Keratinocyte (primary cell): Measurements from ENCODE around the gene SPAG9. TPM values are rescaled to one million over a fixed set of nuclear protein-coding genes. Genes with fewer than 3 reads are reported as not detected.

ENCODE experiments used
- DNase-seq: peaks from one replicate; pipeline ENCODE4 v3.0.0-alpha.2; 2011; ENCODE audit warnings: low read depth, missing footprints, low spot score
- FAIRE-seq: peaks from 2 replicates; lab custom pipeline; 2011; peaks lifted over from hg19 to GRCh38; lab: Jason Lieb, UNC
- H2AFZ ChIP-seq: 2 replicates; pipeline ENCODE4 v1.6.0; 2012; ENCODE audit warnings: low read length, control low read depth, inconsistent platforms; ENCODE audit not compliant: control insufficient read depth
- H3K27ac ChIP-seq: 2 replicates; pipeline ENCODE4 v1.5.1; 2011; ENCODE audit warnings: low read length; ENCODE audit not compliant: control insufficient read depth, insufficient read depth
- H3K27me3 ChIP-seq: 3 replicates; pipeline ENCODE4 v1.6.0; 2011; ENCODE audit warnings: low read length; ENCODE audit not compliant: control insufficient read depth, insufficient read depth; ENCODE audit errors: extremely low read depth
- H3K36me3 ChIP-seq, 2 experiments: 2 replicates in 1 of 2; 3 replicates in 1 of 2; pipeline ENCODE4 v1.5.1; 2011; ENCODE audit warnings: low read length in 2 of 2, mild to moderate bottlenecking in 1 of 2; ENCODE audit not compliant: control insufficient read depth in 2 of 2, insufficient read depth in 2 of 2; ENCODE audit errors: extremely low read depth in 1 of 2
- H3K4me1 ChIP-seq: 3 replicates; pipeline ENCODE4 v1.5.1; 2011; ENCODE audit warnings: low read length; ENCODE audit not compliant: control insufficient read depth, insufficient read depth; ENCODE audit errors: extremely low read depth
- H3K4me2 ChIP-seq: 3 replicates; pipeline ENCODE4 v1.6.0; 2011; ENCODE audit warnings: low read depth, low read length; ENCODE audit not compliant: control insufficient read depth, insufficient read depth; ENCODE audit errors: extremely low read depth
- H3K4me3 ChIP-seq, 3 experiments: fragments of 200-600 bp in 1 of 3; sonication (generic) in 1 of 3; 2 replicates in 2 of 3; 3 replicates in 1 of 3; pipeline ENCODE4 v1.5.1; 2011 to 2016; ENCODE audit warnings: low read length in 3 of 3, mild to moderate bottlenecking in 3 of 3, control low read depth in 2 of 3, inconsistent platforms in 1 of 3, low read depth in 1 of 3, mixed read lengths in 1 of 3, mixed run types in 1 of 3, moderate library complexity in 1 of 3; ENCODE audit not compliant: control insufficient read depth in 2 of 3, insufficient read depth in 2 of 3; ENCODE audit errors: extremely low read depth in 1 of 3
- H3K79me2 ChIP-seq: 2 replicates; pipeline ENCODE4 v1.6.0; 2012; ENCODE audit warnings: low read length; ENCODE audit not compliant: control insufficient read depth, insufficient read depth
- H3K9ac ChIP-seq: 3 replicates; pipeline ENCODE4 v1.6.0; 2011; ENCODE audit warnings: low read length; ENCODE audit not compliant: control insufficient read depth, insufficient read depth; ENCODE audit errors: extremely low read depth
- H3K9me1 ChIP-seq: 3 replicates; pipeline ENCODE4 v1.6.0; 2011; ENCODE audit warnings: low read length; ENCODE audit not compliant: control insufficient read depth, insufficient read depth; ENCODE audit errors: extremely low read depth
- H3K9me3 ChIP-seq: 2 replicates; pipeline ENCODE4 v1.5.1; 2012; ENCODE audit warnings: low read depth, low read length; ENCODE audit not compliant: control insufficient read depth
- H4K20me1 ChIP-seq: 3 replicates; pipeline ENCODE4 v1.6.0; 2011; ENCODE audit warnings: low read length; ENCODE audit not compliant: control insufficient read depth, insufficient read depth; ENCODE audit errors: extremely low read depth
- CTCF ChIP-seq, 3 experiments: IDR thresholded peaks in 1 of 3; conservative IDR thresholded peaks in 1 of 3; optimal IDR thresholded peaks in 1 of 3; 2 replicates in 2 of 3; 3 replicates in 1 of 3; pipeline versions ENCODE3 to v1.5.1; 2011; ENCODE audit warnings: low read length in 3 of 3, mild to moderate bottlenecking in 3 of 3, moderate library complexity in 2 of 3, control low read depth in 1 of 3, inconsistent platforms in 1 of 3; ENCODE audit not compliant: insufficient read depth in 2 of 3; ENCODE audit errors: extremely low read depth in 1 of 3
- EZH2 ChIP-seq: IDR thresholded peaks from one replicate; pipeline ENCODE4 v1.6.1; 2012; ENCODE audit warnings: inconsistent platforms, mild to moderate bottlenecking, low read length, moderate library complexity
- dilution Hi-C: fragments of 300-500 bp; cut with MboI; formaldehyde crosslinking; loops from one replicate; pipeline ENCODE4 v1.7.0; 2020; ENCODE audit warnings: low sequenced_read_pairs; ENCODE audit not compliant: extremely low pct_ligation_motif_present
- polyA plus RNA-seq, 5 experiments: library from polyadenylated mRNA; depleted of rRNA in 3 of 5; stranded (reverse) in 3 of 5; stranded (forward) in 1 of 5; unstranded in 1 of 5; fragments of >200 nt; gene quantifications; 1 replicate in 1 of 5; 2 replicates in 3 of 5; 3 replicates in 1 of 5; pipeline versions ENCODE4 v1.2.1 to v1.2.3, GENCODE V29; 2011 to 2012; ENCODE audit warnings: missing spikeins in 2 of 5, low read depth in 1 of 5, low replicate concordance in 1 of 5

The SPAG9 gene
- polyA plus RNA-seq, 1 donor (not counting 4 experiments of a cell fraction or from before 2014, with no cell fraction given): 43.1 TPM

- dilution Hi-C loops: no loop called here
- H3K4me1 ChIP-seq: peaks cover 31% of the 10 kb centered on the region
These were observed 203.3 kb downstream of the SPAG9 start for GRCh38 chr17:50917418-50917743.

GRCh38 chr17:50916708-50917417 is 203.8 kb downstream of the SPAG9 start:
- no peaks in the 10 kb centered on the region for H3K27me3 ChIP-seq
- H3K9me1 ChIP-seq: no peaks in the 10 kb centered on the region
- no peak for FAIRE-seq
- dilution Hi-C loops: no loop called here
- H3K79me2 ChIP-seq: no peaks in the 10 kb centered on the region
- TF ChIP-seq CTCF (optimal IDR thresholded peaks at IDR 0.05 in 1 of 3, IDR thresholded peaks at IDR 0.05 in 1 of 3, conservative IDR thresholded peaks at IDR 0.05 in 1 of 3; ENCODE audit: extremely low read depth in 1 of 3, insufficient read depth in 2 of 3, low read length in 3 of 3): no peak
- TF ChIP-seq EZH2: no peak
- peaks cover 26% of the 10 kb centered on the region for H3K4me1 ChIP-seq
- H3K4me3 ChIP-seq: no peak overlapping the region
- H3K27ac ChIP-seq: no peak overlapping the region
- no peak overlapping the region for H3K9ac ChIP-seq
- no peaks in the 10 kb centered on the region for H3K36me3 ChIP-seq
- no peaks in the 10 kb centered on the region for H3K9me3 ChIP-seq
- no peak for DNase-seq
- H2AFZ ChIP-seq: no peak overlapping the region
- no peak overlapping the region for H3K4me2 ChIP-seq
- no peaks in the 10 kb centered on the region for H4K20me1 ChIP-seq

More at GRCh38 chr17:50917418-50917743, 203.3 kb downstream of the SPAG9 start:
- H4K20me1 ChIP-seq: no peaks in the 10 kb centered on the region
- no peak for TF ChIP-seq CTCF (optimal IDR thresholded peaks at IDR 0.05 in 1 of 3, IDR thresholded peaks at IDR 0.05 in 1 of 3, conservative IDR thresholded peaks at IDR 0.05 in 1 of 3; ENCODE audit: extremely low read depth in 1 of 3, insufficient read depth in 2 of 3, low read length in 3 of 3)
- TF ChIP-seq EZH2: no peak
- H3K4me2 ChIP-seq: no peak overlapping the region
- H3K4me3 ChIP-seq: no peak overlapping the region
- DNase-seq: no peak
- H3K79me2 ChIP-seq: no peaks in the 10 kb centered on the region
- H3K36me3 ChIP-seq: no peaks in the 10 kb centered on the region
- no peak overlapping the region for H3K9ac ChIP-seq
- H3K27me3 ChIP-seq: no peaks in the 10 kb centered on the region
- H3K9me3 ChIP-seq: no peaks in the 10 kb centered on the region
- H2AFZ ChIP-seq: no peak overlapping the region
- H3K27ac ChIP-seq: no peak overlapping the region
- H3K9me1 ChIP-seq: no peaks in the 10 kb centered on the region
- FAIRE-seq: no peak
